ENCODE data around the gene LENG8.

DNA sequence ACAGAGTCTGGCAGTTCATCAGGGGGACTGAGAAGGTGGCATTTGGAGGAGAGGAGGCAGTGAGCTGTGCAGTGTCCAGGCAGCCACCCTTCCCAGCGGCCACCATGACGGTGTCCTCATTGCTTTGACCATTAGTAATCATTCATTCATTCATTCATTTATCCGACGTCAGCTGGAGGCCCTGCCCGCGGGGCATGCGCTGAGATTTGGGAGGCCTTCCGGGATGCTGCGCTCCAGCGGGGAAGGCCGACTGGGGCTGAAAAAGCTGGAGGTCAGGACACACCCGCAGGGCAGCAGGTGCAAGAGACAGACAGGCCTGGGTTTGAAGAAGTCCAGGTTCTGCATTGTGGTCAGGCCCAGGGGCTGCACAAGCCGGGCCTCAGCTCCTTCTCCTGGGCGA is 24.8 kb upstream of the LENG8 start:
- TF ChIP-seq, protein P1, sequence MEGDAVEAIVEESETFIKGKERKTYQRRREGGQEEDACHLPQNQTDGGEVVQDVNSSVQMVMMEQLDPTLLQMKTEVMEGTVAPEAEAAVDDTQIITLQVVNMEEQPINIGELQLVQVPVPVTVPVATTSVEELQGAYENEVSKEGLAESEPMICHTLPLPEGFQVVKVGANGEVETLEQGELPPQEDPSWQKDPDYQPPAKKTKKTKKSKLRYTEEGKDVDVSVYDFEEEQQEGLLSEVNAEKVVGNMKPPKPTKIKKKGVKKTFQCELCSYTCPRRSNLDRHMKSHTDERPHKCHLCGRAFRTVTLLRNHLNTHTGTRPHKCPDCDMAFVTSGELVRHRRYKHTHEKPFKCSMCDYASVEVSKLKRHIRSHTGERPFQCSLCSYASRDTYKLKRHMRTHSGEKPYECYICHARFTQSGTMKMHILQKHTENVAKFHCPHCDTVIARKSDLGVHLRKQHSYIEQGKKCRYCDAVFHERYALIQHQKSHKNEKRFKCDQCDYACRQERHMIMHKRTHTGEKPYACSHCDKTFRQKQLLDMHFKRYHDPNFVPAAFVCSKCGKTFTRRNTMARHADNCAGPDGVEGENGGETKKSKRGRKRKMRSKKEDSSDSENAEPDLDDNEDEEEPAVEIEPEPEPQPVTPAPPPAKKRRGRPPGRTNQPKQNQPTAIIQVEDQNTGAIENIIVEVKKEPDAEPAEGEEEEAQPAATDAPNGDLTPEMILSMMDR (IDR thresholded peaks at IDR 0.05; ENCODE audit: insufficient read depth, low read length, poor library complexity, severe bottlenecking) = no peak
- no peak for TF ChIP-seq EZH2phosphoT487 (conservative IDR thresholded peaks at IDR 0.05; ENCODE audit: low read length)

Data from SU-DHL-6 (cell line).